T-helper 22 cell (primary cell): Measurements from ENCODE around the gene CNR2.
"Not testable (repeated sequence)": the region's sequence is repeated elsewhere in the genome, so short reads cannot be mapped to it uniquely, and the experiment has no call there.

Experiments
- DNase-seq: peaks from one replicate; pipeline ENCODE4 v3.0.0-alpha.2; 2020; ENCODE audit warnings: low read depth

CNR2 gene

DNA sequence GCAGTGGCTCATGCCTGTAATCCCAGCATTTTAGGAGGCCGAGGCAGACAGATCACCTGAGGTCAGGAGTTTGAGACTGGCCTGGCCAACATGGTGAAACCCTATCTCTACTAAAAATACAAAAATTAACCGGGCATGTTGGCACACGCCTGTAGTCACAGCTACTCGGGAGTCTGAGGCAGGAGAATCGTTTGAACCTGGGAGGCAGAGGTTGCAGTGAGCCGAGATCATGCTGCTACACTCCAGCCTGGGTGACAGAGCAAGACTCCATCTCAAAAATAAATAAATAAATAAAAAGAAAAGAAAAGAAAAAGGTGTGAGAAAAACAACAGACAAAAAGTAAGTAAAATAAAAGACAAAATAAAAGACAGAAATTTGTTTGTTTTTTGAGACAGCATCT is 79.0 kb downstream of the CNR2 start:
- not testable (repeated sequence) for DNase-seq

DNA sequence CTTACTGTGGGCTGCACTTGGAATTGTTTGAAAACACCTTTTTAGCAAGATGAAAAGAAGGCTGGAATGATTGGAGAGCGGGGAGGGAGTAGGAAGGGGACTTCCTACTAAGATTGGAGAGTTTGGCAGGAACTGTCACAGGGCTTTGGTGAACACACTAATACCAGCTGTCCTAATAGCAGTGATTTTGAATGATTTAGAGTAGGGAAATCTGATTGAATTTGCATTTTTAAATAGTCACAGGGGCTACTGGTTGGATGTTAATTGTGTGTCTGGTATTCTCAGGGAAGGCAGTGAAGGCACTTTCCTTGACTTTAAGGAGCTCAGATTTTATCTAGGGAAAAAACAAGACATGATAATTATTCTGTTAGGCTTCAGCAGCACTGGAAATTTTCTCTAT is 85.4 kb downstream of the CNR2 start:
- DNase-seq, result no peak

DNA sequence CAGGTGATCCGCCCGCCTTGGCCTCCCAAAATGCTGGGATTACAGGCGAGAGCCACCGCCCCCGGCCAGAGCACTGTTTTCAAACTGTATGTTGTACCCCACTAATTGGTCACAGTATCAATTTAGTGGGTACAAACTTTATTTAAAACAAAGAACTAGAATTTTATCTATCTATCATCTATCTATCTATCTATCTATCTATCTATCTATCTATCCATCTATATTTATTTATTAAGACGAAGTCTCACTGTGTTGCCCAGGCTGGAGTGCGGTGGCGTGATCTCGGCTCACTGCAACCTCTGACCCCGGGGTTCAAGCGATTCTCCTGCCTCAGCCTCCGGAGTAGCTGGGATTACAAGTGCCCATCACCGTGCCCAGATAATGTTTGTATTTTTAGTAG is 86.6 kb downstream of the CNR2 start:
- not testable (repeated sequence) for DNase-seq

DNA sequence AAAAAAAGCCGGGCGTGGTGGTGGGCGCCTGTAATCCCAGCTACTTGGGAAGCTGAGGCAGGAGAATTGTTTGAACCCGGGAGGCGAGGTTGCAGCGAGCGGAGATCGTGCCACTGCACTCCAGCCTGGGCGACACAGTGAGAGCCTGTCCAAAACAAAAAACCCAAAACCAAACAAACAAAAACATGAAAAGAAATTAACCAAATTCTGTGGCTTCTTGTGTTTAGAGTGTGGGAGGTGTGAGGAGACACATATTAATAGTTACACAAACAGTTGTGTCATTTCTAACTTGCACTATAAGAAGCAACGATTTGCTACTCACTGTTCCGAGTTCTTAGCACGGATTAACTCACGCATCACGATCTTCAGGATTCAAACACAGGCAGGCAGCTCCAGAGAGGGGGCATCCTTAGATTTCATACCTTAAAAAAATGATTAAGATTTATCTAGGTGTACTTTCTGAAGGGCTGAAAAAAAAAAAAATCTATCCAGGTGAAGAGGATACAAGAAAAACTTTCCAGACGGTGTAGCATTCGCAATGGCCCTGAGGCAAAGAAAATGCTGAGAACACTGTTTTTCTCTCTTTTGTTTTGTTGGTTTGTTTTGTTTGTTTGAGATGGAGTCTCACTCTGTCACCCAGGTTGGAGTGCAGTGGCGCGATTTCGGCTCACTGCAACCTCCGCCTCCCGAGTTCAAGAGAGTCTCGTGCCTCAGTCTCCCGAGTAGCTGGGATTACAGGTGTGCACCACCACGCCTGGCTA is 87.2 kb downstream of the CNR2 start:
- no peak for DNase-seq

DNA sequence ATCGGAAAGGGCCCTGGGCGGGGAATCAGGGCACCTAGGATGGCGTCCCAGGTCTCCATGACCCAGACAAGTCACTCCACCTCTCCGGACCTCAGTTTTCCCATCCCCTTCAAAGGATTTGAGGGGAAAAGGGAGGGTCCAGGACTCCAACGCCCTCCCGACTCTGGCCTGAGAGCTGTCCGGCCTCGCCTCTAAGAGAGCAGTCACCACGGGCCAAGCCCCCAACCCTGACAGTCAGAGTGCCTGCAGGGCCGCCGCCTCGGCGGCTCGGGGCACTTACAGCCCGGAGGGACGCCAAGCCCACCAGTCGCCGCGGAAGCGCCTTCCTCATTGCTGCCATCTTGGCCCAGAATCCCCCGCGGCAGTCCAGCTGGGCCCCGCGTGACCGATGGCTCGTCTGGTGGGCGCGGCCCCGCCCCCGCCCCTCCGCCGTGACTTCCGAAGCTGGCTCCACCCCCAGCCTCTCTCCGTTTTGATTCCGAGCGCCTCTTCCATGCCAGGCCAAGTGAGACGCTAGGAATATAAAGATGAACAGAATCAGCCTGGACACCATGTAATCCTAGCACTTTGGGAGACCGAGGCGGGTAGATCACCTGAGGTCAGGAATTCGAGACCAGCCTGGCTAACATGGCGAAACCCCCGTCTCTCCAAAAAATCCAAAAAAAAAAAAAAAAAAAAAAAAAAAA is 87.9 kb downstream of the CNR2 start, which contains the start of gene HMGCL:
HMGCL (minus strand) TSS at position 354 of the 686 bp plus-strand sequence; CDS start at position 340, 14 bp downstream.
- peak; percentile 79 for DNase-seq

DNA sequence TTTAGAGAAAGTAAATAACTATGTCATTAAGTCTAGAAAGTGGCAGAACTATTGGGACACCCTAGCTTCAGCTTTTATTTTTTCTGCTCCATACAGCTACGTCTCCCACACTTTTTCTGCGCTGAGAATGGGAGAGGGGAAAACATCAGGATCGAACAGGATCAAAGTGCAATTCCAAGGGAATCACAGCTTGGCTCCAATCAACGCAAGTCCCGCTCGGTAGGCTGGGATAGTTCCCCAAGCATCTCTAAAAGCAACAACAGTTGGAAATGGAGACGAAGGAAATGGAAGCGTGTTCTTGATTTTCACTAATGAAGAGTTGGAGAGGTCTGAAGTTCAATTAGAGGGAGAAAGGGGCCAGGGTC is 88.5 kb downstream of the CNR2 start:
- no peak for DNase-seq

DNA sequence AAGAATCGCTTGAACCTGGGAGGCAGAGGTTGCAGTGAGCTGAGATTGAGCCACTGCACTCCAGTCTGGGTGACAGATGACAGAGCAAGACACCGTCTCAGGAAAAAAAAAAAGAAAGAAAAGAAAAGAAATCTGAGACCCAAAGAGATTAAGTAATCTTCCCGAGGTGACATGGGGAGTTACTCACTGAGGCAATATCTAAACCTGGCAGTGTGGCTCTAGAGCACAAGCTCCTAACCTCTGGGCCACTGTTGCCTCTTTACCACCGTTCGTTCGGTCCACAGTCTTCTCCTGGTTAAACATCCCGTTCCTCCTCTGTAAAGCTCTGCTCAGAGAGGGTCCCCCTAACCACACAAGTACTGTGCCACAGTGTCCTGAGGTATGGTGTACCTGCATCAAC is 89.4 kb downstream of the CNR2 start:
- no peak for DNase-seq
